ENCODE measurements around the gene ATG14. TPM values are rescaled to one million over a fixed set of nuclear protein-coding genes. Genes with fewer than 3 reads are reported as not detected.
A peak's percentile ranks its signal among the peaks of the same experiment; 100 is the strongest.
"Not testable (repeated sequence)": the region's sequence is repeated elsewhere in the genome, so short reads cannot be mapped to it uniquely, and the experiment has no call there.

The ATG14 gene
- total RNA-seq, 2 donors from 2014 or later: 7.2 to 7.3 TPM

- ATAC-seq (no peak), DNase-seq (ENCODE audit: low spot score) (no peak)
- Mint-ChIP-seq H3K9me3 (peaks cover 3% of the 10 kb centered on the region), H3K36me3 (peaks cover 16% of the 10 kb centered on the region), H3K4me1 (ENCODE audit: low read depth in 2 of 2) (peaks cover 21 to 22% of the 10 kb centered on the region in 2 donors), H3K27ac (peak overlapping the region; percentile 52 to 85), H3K4me3 (no peak overlapping the region), H3K27me3 (no peaks in the 10 kb centered on the region)
Observed at GRCh38 chr14:55388160-55388559, 23.5 kb downstream of the ATG14 start.

GRCh38 chr14:55387121-55387520, 24.5 kb downstream of the ATG14 start:
- Mint-ChIP-seq H3K4me3 (peak overlapping the region; percentile 58), H3K27ac (peak overlapping the region; percentile 80 to 85), H3K4me1 (ENCODE audit: low read depth in 2 of 2) (peaks cover 21 to 22% of the 10 kb centered on the region in 2 donors), H3K9me3 (peaks cover 3% of the 10 kb centered on the region), H3K36me3 (peaks cover 16% of the 10 kb centered on the region), H3K27me3 (no peaks in the 10 kb centered on the region)
- ATAC-seq (no peak), DNase-seq (ENCODE audit: low spot score) (no peak)

DNA sequence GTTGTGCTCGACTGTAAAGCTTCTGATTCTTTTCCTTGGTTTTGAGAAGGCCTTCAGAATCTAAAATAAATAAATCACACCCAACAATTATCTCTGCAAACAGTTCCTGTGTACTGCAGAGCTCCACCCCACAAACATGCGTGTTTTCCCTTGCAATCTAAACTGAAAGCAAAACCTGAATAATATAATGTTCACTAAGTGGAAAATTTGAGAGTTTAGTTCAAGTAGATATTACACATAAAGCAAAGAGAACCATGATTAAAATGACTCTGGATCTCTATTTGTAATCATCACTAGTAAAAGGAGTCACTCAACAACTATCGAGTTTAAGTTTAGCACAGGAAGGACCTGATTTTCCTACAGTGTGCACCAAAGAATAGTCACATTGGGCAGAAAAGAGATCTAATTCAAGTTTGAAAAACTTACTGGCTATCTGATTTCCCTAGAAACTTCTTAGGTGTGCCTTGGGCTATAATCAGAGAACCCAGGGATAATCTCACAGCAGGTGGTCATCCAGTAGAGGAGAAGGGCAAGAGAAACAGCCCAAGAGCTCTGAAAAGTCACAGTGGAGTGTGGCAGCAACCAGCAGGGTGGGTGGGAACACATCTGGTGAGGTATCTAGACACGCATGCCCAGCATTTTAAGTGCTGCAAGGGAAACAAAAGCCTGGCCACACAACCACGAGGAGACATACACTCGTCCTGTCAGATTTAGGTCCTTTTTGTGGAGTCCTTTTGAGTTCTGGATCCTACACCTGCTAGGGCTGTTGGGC, 25.4 kb downstream of the ATG14 start:
- peaks cover 21% of the 10 kb centered on the region for H3K36me3 Mint-ChIP-seq
- no peak for DNase-seq (ENCODE audit: low spot score)

DNA sequence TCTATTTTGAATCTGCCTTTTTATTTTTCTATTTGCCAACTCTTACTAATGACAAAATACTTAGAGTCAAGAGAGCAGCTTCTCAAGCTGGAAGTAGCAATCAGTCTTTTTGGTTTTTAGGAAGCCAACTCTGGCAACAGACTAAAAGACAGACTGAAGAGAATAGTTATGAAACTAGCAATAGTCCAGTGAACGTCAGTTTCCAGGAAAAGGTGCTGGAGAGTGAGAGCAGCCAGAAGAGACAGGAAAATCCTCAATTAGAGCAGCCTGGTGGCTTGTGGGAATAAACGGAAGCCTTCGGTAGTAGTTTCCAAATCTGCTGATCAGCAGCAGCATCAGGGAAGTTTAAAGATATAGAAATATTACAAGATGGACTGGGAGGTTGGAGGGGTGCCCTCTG, 27.1 kb downstream of the ATG14 start:
- ATAC-seq (no peak), DNase-seq (ENCODE audit: low spot score) (no peak)
- Mint-ChIP-seq H3K4me1 (ENCODE audit: low read depth in 2 of 2) (peaks cover 21 to 31% of the 10 kb centered on the region in 2 donors), H3K27ac (peak overlapping the region in 1 of 2 donors; percentile 16), H3K9me3 (peaks cover 3% of the 10 kb centered on the region), H3K4me3 (no peak overlapping the region), H3K36me3 (peaks cover 21% of the 10 kb centered on the region), H3K27me3 (no peaks in the 10 kb centered on the region)

More for the DNA sequence above, 25.4 kb downstream of the ATG14 start:
- Mint-ChIP-seq H3K9me3 (peaks cover 3% of the 10 kb centered on the region), H3K4me1 (ENCODE audit: low read depth in 2 of 2) (peaks cover 21 to 28% of the 10 kb centered on the region in 2 donors), H3K27ac (peak overlapping the region; percentile 80 to 85), H3K27me3 (no peaks in the 10 kb centered on the region), H3K4me3 (peak overlapping the region; percentile 59)
- ATAC-seq: peak; percentile 61 to 73

- H3K4me3 Mint-ChIP-seq: no peak overlapping the region
- peaks cover 14% of the 10 kb centered on the region for H3K36me3 Mint-ChIP-seq
- no peak for DNase-seq (ENCODE audit: low spot score)
- no peak overlapping the region for H3K27ac Mint-ChIP-seq
- ATAC-seq: no peak
- H3K9me3 Mint-ChIP-seq: peaks cover 3% of the 10 kb centered on the region
- H3K27me3 Mint-ChIP-seq: no peaks in the 10 kb centered on the region
- H3K4me1 Mint-ChIP-seq (ENCODE audit: low read depth in 2 of 2): peaks cover 16 to 31% of the 10 kb centered on the region in 2 donors
Observed at GRCh38 chr14:55383541-55384140, 28.0 kb downstream of the ATG14 start.

GRCh38 chr14:55383056-55383466, 28.6 kb downstream of the ATG14 start:
- ATAC-seq; DNase-seq (ENCODE audit: low spot score); H3K27ac Mint-ChIP-seq; H3K9me3 Mint-ChIP-seq; H3K4me3 Mint-ChIP-seq; H3K27me3 Mint-ChIP-seq: not testable (repeated sequence)
- Mint-ChIP-seq H3K36me3 (peaks cover 14% of the 10 kb centered on the region), H3K4me1 (ENCODE audit: low read depth in 2 of 2) (peaks cover 16 to 28% of the 10 kb centered on the region in 2 donors)

DNA sequence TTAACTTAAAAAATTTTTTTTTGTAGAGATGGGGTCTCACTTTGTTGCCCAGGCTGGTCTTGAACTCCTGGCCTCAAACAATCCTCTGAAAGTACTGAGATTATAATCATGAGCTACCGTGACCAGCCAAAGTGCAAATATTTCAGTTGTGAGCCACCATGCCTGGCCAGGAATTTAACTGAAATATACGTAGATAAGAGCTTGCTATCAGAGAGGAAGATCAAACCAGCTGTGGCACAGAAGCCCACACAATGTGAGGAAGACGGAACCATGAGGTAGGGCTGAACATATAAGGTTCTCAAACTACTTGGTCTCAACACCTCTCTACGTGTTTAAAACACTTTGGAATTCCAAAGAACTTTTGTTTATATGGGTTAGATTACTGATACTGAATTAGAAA, 29.1 kb downstream of the ATG14 start:
- Mint-ChIP-seq H3K36me3 (peaks cover 14% of the 10 kb centered on the region), H3K4me1 (ENCODE audit: low read depth in 2 of 2) (peaks cover 16 to 26% of the 10 kb centered on the region in 2 donors)
- ATAC-seq: no peak

DNA sequence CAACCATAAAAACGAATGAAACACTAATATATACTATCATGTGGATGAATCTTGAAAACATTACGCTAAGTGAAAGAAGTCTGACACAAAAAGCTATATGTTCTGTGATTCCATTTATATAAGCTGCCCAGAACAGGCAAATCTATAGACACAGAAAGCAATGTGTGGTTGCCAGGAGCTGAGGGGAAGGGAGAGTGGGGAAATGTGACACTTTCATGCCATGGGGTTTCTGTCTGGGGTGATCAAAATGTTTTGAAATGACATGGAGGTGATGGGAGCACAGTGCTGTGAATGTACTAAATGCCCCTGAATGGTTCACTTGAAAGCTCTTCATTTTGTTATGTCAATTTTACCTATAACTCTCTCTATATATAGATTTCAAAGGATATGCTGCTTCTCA, 30.1 kb downstream of the ATG14 start:
- DNase-seq (ENCODE audit: low spot score) (no peak), ATAC-seq (peak; percentile 51 to 62)
- Mint-ChIP-seq H3K4me1 (ENCODE audit: low read depth in 2 of 2) (peaks cover 8 to 21% of the 10 kb centered on the region in 2 donors), H3K9me3 (no peaks in the 10 kb centered on the region), H3K27ac (peak overlapping the region; percentile 7 to 60), H3K4me3 (no peak overlapping the region), H3K27me3 (no peaks in the 10 kb centered on the region), H3K36me3 (peaks cover 11% of the 10 kb centered on the region)

More for the DNA sequence above, 29.1 kb downstream of the ATG14 start:
- Mint-ChIP-seq H3K4me3 (no peak overlapping the region), H3K27me3 (no peaks in the 10 kb centered on the region), H3K27ac (no peak overlapping the region), H3K9me3 (peaks cover 3% of the 10 kb centered on the region)
- DNase-seq (ENCODE audit: low spot score): no peak

- no peaks in the 10 kb centered on the region for H3K9me3 Mint-ChIP-seq
- DNase-seq (ENCODE audit: low spot score) (no peak), ATAC-seq (peak in 1 of 2 donors; percentile 37)
- H3K4me3 Mint-ChIP-seq: peak overlapping the region; percentile 11
- no peaks in the 10 kb centered on the region for H3K27me3 Mint-ChIP-seq
- peaks cover 15% of the 10 kb centered on the region for H3K36me3 Mint-ChIP-seq
- H3K27ac Mint-ChIP-seq: peak overlapping the region; percentile 7 to 60
- H3K4me1 Mint-ChIP-seq (ENCODE audit: low read depth in 2 of 2): peaks cover 6 to 17% of the 10 kb centered on the region in 2 donors
Observed at GRCh38 chr14:55381040-55381439, 30.6 kb downstream of the ATG14 start.

- Mint-ChIP-seq H3K9me3 (no peaks in the 10 kb centered on the region), H3K27me3 (no peaks in the 10 kb centered on the region), H3K4me3 (no peak overlapping the region), H3K27ac (peak overlapping the region in 1 of 2 donors; percentile 84), H3K36me3 (peaks cover 17% of the 10 kb centered on the region), H3K4me1 (ENCODE audit: low read depth in 2 of 2) (peaks cover 25 to 33% of the 10 kb centered on the region in 2 donors)
- DNase-seq (ENCODE audit: low spot score) (no peak), ATAC-seq (no peak)
Observed at GRCh38 chr14:55377236-55377635, 34.4 kb downstream of the ATG14 start.

DNA sequence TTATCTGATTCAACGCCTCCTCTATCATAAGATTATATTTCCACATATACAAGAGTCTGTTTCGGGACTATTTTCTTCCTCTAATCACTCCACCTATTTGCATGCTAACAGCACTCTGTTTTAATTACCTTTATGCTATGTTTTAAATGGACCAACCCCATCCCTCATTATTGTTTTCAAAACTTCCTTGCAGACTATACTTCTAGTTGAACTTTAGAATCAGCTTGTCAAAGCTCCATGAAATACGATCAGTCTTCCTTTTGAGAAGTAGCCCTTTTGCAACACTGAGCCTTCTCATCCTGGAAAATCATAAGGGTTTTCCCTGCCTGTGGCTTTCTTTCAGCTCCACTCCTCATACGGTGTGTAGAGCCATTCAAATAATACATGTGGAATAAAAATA, 36.9 kb downstream of the ATG14 start:
- Mint-ChIP-seq H3K36me3 (peaks cover 15% of the 10 kb centered on the region), H3K9me3 (no peaks in the 10 kb centered on the region), H3K4me1 (ENCODE audit: low read depth in 2 of 2) (peaks cover 25 to 29% of the 10 kb centered on the region in 2 donors), H3K27ac (peak overlapping the region; percentile 72 to 94), H3K27me3 (no peaks in the 10 kb centered on the region), H3K4me3 (peak overlapping the region; percentile 76)
- DNase-seq (ENCODE audit: low spot score) (no peak), ATAC-seq (no peak)

- peaks cover 18% of the 10 kb centered on the region for H3K36me3 Mint-ChIP-seq
Observed at GRCh38 chr14:55373784-55374705, 37.6 kb downstream of the ATG14 start.

DNA sequence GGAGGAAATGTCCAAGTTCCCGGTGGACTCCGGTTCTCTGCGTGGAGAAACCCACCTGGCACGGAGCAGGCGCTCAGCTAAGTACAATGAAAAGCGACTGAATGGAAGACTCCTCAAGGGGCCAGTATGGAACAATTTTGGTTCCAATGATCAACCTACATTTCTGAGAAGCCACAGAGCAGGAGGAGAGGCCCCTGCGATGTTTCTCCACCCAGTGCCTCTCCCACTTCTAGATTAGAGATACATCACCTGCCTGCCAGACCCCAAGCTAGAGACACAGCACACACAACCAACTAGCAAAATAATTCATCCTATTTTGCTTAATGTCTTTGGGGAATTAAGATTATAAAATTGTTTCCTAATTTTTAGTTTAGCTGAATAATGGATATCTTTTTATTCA, 38.8 kb downstream of the ATG14 start:
- Mint-ChIP-seq H3K36me3 (peaks cover 18% of the 10 kb centered on the region), H3K27ac (peak overlapping the region; percentile 57 to 94), H3K4me3 (peak overlapping the region; percentile 15)

More at GRCh38 chr14:55373784-55374705, 37.6 kb downstream of the ATG14 start:
- H3K9me3 Mint-ChIP-seq: no peaks in the 10 kb centered on the region
- H3K4me1 Mint-ChIP-seq (ENCODE audit: low read depth in 2 of 2): peaks cover 25 to 29% of the 10 kb centered on the region in 2 donors
- no peaks in the 10 kb centered on the region for H3K27me3 Mint-ChIP-seq
- DNase-seq (ENCODE audit: low spot score) (peak; percentile 70), ATAC-seq (peak; percentile 80 to 90)
- peak overlapping the region; percentile 72 to 94 for H3K27ac Mint-ChIP-seq
- peak overlapping the region; percentile 76 for H3K4me3 Mint-ChIP-seq

More for the DNA sequence above, 38.8 kb downstream of the ATG14 start:
- ATAC-seq: no peak
- no peak for DNase-seq (ENCODE audit: low spot score)
- Mint-ChIP-seq H3K4me1 (ENCODE audit: low read depth in 2 of 2) (peaks cover 25 to 29% of the 10 kb centered on the region in 2 donors), H3K27me3 (no peaks in the 10 kb centered on the region), H3K9me3 (no peaks in the 10 kb centered on the region)

All from natural killer cell treated with Interleukin-12 subunit alpha and Interleukin-12 subunit beta and Interleukin-15 and Interleukin-18, amount 100 ng/mL, for 72 hours (primary cell).